K562 (cell line): ENCODE measurements around the gene MAP3K2. TPM values are rescaled to one million over a fixed set of nuclear protein-coding genes. Genes with fewer than 3 reads are reported as not detected.
A peak's percentile ranks its signal among the peaks of the same experiment; 100 is the strongest.

Source experiments
- BRD4 ChIP-seq: fragments of 200-600 bp; sonication (generic); IDR thresholded peaks from 2 replicates; pipeline ENCODE4 v1.6.1; 2017; ENCODE audit warnings: inconsistent platforms
- CBFA2T2 ChIP-seq: fragments of 450-650 bp; conservative IDR thresholded peaks from 2 replicates; pipeline ENCODE4 v1.6.1; 2017; ENCODE audit warnings: mild to moderate bottlenecking
- CBFA2T3 ChIP-seq: fragments of 450-650 bp; IDR thresholded peaks from 2 replicates; pipeline ENCODE4 v1.6.1; 2017
- CBX3 ChIP-seq, 2 experiments: IDR thresholded peaks; 1 replicate in 1 of 2; 2 replicates in 1 of 2; pipeline ENCODE4 v1.6.1; 2012; ENCODE audit warnings: inconsistent platforms in 2 of 2, low read length in 2 of 2, borderline replicate concordance in 1 of 2, control low read depth in 1 of 2
- CTBP1 ChIP-seq: fragments of 450-650 bp; IDR thresholded peaks from 2 replicates; pipeline ENCODE4 v1.6.1; 2016; ENCODE audit warnings: borderline replicate concordance
- EGR1 ChIP-seq: fragments of 450-650 bp; conservative IDR thresholded peaks from 2 replicates; pipeline ENCODE4 v1.6.1; 2017; ENCODE audit warnings: mild to moderate bottlenecking
- GATAD2A ChIP-seq: fragments of 450-650 bp; IDR thresholded peaks from 2 replicates; pipeline ENCODE4 v1.6.1; 2017
- NR4A1 ChIP-seq, 2 experiments: fragments of 250-450 bp in 1 of 2; fragments of 450-650 bp in 1 of 2; sonication (Bioruptor Pico) in 1 of 2; IDR thresholded peaks; 2 replicates each; pipeline versions ENCODE4 v1.4.0 to v1.6.1; 2016 to 2020; ENCODE audit warnings: mild to moderate bottlenecking in 2 of 2, missing compliant biosample characterization in 1 of 2, missing genetic modification characterization in 1 of 2, moderate library complexity in 1 of 2
- SOX6 ChIP-seq: fragments of 450-650 bp; IDR thresholded peaks from 2 replicates; pipeline ENCODE4 v1.6.1; 2014; ENCODE audit warnings: mild to moderate bottlenecking
- TAF9B ChIP-seq: fragments of 450-650 bp; IDR thresholded peaks from 2 replicates; pipeline ENCODE4 v1.6.1; 2018; ENCODE audit warnings: mild to moderate bottlenecking; ENCODE audit not compliant: partially characterized antibody
- ZNF316 ChIP-seq: fragments of 450-650 bp; IDR thresholded peaks from 2 replicates; pipeline ENCODE4 v1.6.1; 2016
- polyA plus RNA-seq, 8 experiments: library from polyadenylated mRNA; depleted of rRNA in 4 of 8; stranded (reverse) in 5 of 8; unstranded in 3 of 8; fragments of >200 nt; fragmentation: Nextera tagmentation in 2 of 8; fragmentation: Illumina TruSeq in 1 of 8; extraction: Ambion mirVana in 2 of 8; extraction: Trizol in 1 of 8; gene quantifications; 2 replicates each; pipeline versions ENCODE4 v1.2.1 to v1.2.3, GENCODE V29; 2011 to 2014; ENCODE audit warnings: inconsistent platforms in 1 of 8, missing spikeins in 1 of 8
- total RNA-seq, 7 experiments: library from RNA; depleted of rRNA in 6 of 7; stranded (reverse); fragments of >200 nt in 6 of 7; fragmentation: Illumina TruSeq in 2 of 7; extraction: Trizol in 2 of 7; gene quantifications; 2 replicates each; pipeline versions ENCODE4 v1.2.1 to v1.2.3, GENCODE V29; 2011 to 2021; ENCODE audit warnings: low replicate concordance in 1 of 7
- TF ChIP-seq, protein P1 (sequence below): fragments of 250-450 bp; sonication (Bioruptor Pico); IDR thresholded peaks from 2 replicates; pipeline ENCODE4 v1.4.0; 2020
- TF ChIP-seq, protein P2 (sequence below): fragments of 450-650 bp; IDR thresholded peaks from 2 replicates; pipeline ENCODE4 v1.6.1; 2016; ENCODE audit warnings: antibody characterized with exemption
- TF ChIP-seq, protein P3 (sequence below): IDR thresholded peaks from 2 replicates; pipeline ENCODE4 v1.6.1; 2014; ENCODE audit warnings: antibody characterized with exemption
- TF ChIP-seq, protein P4 (sequence below): fragments of 250-450 bp; sonication (Bioruptor Pico); IDR thresholded peaks from 2 replicates; pipeline ENCODE4 v1.8.0; 2021; ENCODE audit warnings: moderate library complexity, mild to moderate bottlenecking, inconsistent platforms
- TF ChIP-seq, protein P5 (sequence below), 2 experiments: fragments of 450-650 bp; conservative IDR thresholded peaks; 2 replicates each; pipeline ENCODE4 v1.6.1; 2017; ENCODE audit warnings: mild to moderate bottlenecking in 2 of 2, moderate library complexity in 2 of 2
- TF ChIP-seq, protein P6 (sequence below): fragments of 450-650 bp; IDR thresholded peaks from 2 replicates; pipeline ENCODE4 v1.7.1; 2018; ENCODE audit warnings: mild to moderate bottlenecking, low read depth; ENCODE audit not compliant: partially characterized antibody

MAP3K2 gene
- total and polyA plus RNA-seq, 9 of the 15 experiments (the other 6 are each of a cell fraction or from before 2014, with no cell fraction given): 1.2 to 14.2 (median 5.7) TPM

DNA sequence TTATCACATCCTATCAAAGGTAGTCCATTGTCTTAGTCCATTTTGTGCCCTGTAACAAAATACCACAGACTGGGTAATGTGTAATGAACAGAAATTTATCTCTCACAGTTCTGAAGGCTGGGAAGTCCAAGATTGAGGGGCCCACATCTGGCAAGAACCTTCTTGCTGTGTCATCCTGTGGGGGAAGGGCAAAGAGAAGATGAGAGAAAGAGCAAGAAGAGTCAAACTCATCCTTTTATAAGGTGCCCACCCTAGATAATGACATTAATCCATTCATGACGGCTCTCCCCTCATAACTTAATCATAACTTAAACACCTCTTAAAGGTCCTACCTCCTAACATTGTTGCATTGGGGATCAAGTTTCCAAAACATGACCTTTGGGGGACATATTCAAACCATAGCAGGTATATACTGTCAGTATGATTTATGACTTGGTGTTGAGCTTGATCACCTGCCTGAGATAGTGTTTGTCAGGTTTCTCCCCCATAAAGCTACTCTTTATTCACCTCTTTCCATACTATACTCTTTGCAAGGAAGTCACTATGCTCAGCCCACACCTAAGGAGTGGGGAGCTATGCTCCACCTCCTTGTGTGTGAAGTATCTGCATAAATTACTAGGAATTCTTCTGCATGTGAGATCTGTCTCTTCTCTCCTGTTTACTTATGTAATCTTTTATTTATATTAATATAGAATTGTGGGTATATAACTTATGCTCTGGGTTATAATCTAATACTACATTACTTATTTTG is 5.2 kb upstream of the MAP3K2 start (continued):
- TF ChIP-seq, protein P1, sequence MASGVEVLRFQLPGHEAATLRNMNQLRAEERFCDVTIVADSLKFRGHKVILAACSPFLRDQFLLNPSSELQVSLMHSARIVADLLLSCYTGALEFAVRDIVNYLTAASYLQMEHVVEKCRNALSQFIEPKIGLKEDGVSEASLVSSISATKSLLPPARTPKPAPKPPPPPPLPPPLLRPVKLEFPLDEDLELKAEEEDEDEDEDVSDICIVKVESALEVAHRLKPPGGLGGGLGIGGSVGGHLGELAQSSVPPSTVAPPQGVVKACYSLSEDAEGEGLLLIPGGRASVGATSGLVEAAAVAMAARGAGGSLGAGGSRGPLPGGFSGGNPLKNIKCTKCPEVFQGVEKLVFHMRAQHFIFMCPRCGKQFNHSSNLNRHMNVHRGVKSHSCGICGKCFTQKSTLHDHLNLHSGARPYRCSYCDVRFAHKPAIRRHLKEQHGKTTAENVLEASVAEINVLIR (CRISPR knock-in tag): no peak
- TF ChIP-seq SOX6 (peak; percentile 24; the same call in 1 of the 2 replicates), NR4A1 (CRISPR knock-in tag; IDR thresholded peaks at IDR 0.05) (no peak), NR4A1 (tag; IDR thresholded peaks at IDR 0.05) (0 out of 2 replicates have a peak, but pooled peaks have one; percentile 18), GATAD2A (0 out of 2 replicates have a peak, but pooled peaks have one; percentile 5), CBFA2T3 (peak; percentile 82), CTBP1 (peak; percentile 33; the same call in 1 of the 2 replicates), CBFA2T2 (peak; percentile 67), BRD4 (no peak), EGR1 (no peak), TAF9B (no peak), CBX3 (IDR thresholded peaks at IDR 0.05; ENCODE audit: borderline replicate concordance in 1 of 2, low read length in 2 of 2) (peak in 1 of 2 experiments; percentile 58; a peak in 1 of 3 replicates), ZNF316 (peak; percentile 69)
- TF ChIP-seq, protein P2, sequence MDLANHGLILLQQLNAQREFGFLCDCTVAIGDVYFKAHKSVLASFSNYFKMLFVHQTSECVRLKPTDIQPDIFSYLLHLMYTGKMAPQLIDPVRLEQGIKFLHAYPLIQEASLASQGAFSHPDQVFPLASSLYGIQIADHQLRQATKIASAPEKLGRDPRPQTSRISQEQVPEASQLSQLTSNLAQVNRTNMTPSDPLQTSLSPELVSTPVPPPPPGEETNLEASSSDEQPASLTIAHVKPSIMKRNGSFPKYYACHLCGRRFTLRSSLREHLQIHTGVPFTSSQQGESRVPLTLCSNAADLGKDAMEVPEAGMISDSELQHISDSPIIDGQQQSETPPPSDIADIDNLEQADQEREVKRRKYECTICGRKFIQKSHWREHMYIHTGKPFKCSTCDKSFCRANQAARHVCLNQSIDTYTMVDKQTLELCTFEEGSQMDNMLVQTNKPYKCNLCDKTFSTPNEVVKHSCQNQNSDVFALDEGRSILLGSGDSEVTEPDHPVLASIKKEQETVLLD: 0 out of 2 replicates have a peak, but pooled peaks have one; percentile 21
- TF ChIP-seq, protein P3, sequence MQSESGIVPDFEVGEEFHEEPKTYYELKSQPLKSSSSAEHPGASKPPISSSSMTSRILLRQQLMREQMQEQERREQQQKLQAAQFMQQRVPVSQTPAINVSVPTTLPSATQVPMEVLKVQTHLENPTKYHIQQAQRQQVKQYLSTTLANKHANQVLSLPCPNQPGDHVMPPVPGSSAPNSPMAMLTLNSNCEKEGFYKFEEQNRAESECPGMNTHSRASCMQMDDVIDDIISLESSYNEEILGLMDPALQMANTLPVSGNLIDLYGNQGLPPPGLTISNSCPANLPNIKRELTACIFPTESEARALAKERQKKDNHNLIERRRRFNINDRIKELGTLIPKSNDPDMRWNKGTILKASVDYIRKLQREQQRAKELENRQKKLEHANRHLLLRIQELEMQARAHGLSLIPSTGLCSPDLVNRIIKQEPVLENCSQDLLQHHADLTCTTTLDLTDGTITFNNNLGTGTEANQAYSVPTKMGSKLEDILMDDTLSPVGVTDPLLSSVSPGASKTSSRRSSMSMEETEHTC: no peak
- TF ChIP-seq, protein P4, sequence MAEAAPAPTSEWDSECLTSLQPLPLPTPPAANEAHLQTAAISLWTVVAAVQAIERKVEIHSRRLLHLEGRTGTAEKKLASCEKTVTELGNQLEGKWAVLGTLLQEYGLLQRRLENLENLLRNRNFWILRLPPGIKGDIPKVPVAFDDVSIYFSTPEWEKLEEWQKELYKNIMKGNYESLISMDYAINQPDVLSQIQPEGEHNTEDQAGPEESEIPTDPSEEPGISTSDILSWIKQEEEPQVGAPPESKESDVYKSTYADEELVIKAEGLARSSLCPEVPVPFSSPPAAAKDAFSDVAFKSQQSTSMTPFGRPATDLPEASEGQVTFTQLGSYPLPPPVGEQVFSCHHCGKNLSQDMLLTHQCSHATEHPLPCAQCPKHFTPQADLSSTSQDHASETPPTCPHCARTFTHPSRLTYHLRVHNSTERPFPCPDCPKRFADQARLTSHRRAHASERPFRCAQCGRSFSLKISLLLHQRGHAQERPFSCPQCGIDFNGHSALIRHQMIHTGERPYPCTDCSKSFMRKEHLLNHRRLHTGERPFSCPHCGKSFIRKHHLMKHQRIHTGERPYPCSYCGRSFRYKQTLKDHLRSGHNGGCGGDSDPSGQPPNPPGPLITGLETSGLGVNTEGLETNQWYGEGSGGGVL: no peak
- TF ChIP-seq, protein P5, sequence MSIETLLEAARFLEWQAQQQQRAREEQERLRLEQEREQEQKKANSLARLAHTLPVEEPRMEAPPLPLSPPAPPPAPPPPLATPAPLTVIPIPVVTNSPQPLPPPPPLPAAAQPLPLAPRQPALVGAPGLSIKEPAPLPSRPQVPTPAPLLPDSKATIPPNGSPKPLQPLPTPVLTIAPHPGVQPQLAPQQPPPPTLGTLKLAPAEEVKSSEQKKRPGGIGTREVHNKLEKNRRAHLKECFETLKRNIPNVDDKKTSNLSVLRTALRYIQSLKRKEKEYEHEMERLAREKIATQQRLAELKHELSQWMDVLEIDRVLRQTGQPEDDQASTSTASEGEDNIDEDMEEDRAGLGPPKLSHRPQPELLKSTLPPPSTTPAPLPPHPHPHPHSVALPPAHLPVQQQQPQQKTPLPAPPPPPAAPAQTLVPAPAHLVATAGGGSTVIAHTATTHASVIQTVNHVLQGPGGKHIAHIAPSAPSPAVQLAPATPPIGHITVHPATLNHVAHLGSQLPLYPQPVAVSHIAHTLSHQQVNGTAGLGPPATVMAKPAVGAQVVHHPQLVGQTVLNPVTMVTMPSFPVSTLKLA (conservative IDR thresholded peaks at IDR 0.05): 0 out of 4 replicates have a peak, but pooled peaks of 1 of the 2 experiments have one; percentile 6
- TF ChIP-seq, protein P6, sequence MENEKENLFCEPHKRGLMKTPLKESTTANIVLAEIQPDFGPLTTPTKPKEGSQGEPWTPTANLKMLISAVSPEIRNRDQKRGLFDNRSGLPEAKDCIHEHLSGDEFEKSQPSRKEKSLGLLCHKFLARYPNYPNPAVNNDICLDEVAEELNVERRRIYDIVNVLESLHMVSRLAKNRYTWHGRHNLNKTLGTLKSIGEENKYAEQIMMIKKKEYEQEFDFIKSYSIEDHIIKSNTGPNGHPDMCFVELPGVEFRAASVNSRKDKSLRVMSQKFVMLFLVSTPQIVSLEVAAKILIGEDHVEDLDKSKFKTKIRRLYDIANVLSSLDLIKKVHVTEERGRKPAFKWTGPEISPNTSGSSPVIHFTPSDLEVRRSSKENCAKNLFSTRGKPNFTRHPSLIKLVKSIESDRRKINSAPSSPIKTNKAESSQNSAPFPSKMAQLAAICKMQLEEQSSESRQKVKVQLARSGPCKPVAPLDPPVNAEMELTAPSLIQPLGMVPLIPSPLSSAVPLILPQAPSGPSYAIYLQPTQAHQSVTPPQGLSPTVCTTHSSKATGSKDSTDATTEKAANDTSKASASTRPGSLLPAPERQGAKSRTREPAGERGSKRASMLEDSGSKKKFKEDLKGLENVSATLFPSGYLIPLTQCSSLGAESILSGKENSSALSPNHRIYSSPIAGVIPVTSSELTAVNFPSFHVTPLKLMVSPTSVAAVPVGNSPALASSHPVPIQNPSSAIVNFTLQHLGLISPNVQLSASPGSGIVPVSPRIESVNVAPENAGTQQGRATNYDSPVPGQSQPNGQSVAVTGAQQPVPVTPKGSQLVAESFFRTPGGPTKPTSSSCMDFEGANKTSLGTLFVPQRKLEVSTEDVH: no peak
